GM19023 (cell line): ENCODE data around the gene RPL21.
"Not testable (repeated sequence)": the region's sequence is repeated elsewhere in the genome, so short reads cannot be mapped to it uniquely, and the experiment has no call there.

Experiments
- ATAC-seq: cut with Tn5 transposase; IDR thresholded peaks from one replicate; pipeline ENCODE4 v1.9.1; 2021; ENCODE audit warnings: mild to moderate bottlenecking, moderate library complexity; ENCODE audit not compliant: unreplicated experiment

The RPL21 gene

DNA sequence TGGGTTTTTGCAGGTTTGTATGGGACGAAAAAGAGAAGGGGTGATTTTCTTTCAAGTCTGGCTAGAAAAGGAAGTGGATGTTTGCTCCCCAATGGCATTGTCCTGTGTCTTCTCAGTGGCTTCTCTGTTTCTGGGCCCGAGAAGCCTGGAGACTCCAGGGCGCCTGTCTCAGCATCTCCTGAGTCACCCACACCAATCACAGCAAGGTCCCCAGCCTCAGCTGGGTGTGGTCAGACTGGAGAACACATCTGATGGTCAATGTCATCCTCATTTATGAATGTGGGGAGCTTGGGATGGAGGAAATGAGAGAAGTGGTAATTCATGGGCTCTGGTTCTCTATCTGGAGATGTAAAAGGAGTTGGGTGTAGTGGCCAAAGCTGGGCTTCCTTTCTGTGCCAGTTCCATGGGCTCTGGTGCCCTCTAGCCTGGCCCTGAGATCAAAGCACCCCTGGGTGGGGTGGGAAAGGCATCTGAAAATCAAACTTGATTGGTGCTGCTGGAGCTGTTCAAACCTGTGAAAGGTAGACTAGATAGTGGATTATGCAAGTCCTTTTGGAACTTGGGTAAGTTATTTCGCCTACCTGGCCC lies 32.6 kb downstream of the RPL21 start:
- ATAC-seq: no peak

DNA sequence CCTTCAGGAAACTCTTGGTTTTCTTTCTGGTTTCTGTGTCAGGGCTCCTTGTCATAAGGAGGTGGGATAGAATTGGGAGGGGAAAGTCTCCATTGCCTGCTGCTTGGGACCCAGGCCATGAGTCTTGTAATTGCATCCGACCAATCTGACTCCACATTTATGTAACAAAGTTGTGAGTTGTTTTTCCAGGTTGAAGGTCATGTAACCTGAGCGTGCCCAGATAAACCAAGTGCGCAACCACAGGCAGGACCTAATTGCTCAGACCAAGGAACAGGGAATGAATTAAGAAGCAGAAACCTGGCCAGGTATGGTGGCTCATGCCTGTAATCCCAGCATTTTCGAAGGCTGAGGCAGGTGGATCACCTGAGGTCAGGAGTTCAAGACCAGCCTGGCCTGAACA lies 37.0 kb downstream of the RPL21 start:
- no peak for ATAC-seq

DNA sequence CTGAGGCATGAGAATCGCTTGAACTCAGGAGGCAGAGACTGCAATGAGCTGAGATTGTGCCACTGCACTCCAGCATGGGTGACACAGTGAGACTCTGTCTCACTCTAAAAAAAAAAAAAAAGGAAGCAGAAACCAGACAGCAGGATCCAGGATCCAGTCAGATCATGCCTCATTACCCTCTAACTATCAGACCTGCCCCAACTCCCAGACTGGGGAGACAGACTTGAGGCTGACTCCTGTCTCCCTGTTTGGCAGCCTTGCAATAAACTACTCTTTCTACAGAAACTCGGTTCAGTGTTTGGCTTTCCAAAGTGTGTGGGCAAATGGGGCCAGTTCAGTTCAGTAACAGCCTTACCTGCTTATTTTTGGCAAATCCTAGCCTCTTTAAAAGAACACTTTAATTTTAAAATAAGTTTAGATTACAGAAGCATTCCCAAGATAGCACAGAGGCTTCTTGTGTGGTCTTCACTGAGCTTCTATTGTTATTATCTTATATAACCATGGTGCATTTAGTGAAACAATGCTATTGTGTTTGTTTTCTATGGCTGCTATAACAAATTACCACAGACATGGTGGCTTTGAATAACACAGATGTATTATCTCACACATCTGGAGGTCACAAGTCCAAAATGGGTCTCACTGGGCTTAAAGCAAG lies 37.8 kb downstream of the RPL21 start:
- no peak for ATAC-seq

DNA sequence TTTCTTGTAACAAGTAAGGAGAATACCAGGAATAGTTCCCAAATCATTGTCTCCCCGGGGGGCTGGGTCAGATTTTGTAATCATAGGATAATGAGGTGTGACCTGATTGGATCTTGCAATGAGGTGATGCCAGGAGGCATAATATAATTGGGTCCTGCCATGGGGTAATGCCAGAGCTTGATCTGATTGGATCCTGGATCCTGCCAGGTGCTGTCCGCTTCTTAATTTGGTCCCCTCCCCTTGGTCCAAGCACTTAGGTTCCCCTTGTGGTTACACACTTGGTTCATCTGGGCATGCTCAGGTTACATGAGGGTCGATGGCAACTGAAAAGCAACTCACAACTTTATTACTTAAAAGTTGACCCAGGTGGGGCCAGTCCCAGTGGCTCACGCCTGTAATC lies 39.4 kb downstream of the RPL21 start:
- no peak for ATAC-seq

DNA sequence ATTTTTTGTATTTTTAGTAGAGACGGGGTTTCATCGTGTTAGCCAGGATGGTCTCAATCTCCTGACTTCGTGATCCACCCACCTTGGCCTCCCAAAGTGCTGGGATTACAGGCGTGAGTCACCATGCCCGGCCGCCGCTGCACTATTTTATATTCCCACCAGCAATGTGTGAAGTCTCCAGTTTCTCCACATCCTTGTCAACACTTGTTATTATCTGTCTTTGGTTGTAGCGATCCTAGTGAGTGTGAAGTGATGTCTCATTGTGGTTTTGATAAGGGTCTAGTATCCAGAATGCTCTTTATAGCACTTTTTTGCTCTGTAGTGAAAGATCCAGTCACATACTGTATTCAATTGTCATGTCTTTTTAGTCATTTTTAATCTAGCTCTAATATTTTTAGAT lies 40.6 kb downstream of the RPL21 start:
- not testable (repeated sequence) for ATAC-seq

DNA sequence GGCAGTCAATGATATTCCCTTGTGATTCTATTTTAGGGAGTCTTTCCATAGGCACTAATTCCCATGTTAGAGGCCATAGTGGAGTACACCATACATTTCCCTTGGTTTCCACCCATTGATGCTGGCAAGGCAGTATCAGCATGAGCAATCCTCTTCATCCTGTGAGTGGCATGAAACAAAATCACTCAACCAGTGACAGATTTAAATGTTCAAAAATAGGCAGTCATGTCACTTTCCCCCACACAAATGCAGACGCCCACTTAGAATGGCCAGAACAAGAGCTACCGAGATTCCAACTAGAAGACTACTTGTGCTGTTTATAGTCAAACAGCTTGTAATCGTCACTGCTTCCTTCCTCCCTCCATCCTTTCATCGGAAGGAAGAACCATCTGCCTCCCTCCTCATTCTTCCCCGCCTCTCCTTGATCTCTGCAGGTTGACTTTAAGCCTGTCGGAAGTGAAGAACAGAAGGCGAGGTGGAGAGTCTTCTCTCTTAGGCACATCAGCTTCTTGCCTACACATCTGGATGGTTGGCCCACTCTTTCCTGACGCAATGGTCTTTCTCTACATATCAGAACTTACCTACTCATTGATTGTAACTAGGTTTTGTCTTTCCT lies 41.8 kb downstream of the RPL21 start:
- no peak for ATAC-seq

DNA sequence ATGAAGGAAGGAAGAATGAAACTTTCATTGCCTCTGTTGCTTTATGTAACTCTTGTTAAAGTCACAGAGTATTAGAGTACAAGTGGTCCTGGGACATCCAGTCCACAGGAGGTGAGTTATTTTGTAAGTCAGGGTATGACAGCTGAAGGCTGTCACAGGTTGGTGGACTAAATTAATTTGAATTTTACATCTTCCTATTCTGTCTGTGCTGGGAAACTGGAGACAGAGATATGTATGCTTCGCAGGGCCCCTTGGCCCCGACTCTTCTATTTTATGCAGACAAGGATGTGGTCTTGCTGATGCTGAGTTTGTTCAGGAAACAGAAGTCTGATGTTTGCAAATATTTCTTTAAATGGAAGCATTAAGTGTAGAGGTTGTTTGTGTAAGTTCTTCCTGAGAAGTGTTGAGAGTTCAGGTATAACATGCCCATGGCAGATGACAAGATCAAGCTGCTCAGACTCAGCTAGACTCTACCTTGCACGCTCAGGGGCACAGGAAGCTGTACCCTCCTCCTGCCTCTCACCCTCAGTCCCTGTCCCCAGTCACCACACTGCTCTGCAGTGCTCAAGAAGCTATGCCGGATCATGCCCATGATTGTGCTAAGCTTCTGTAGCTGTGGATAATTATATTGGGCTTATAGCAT lies 42.6 kb downstream of the RPL21 start:
- no peak for ATAC-seq

DNA sequence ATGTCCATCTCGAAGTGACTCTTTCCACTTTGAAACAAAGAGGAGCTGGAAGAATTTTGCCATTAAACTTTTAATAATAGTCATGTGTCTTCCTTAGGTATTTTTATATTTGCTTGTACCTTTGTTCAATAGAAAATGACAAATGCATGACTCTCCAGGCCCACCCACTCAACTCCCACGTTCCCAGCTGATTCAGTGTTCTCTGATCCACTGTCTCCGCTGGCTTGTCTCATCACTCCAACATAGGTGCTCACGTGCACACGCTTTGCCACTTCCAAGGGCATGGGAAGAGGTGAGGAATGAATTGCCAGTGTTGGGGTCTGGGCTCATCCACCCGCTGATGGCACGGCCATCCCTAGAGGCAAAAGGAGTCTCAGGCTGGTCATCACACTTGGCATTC lies 43.7 kb downstream of the RPL21 start:
- ATAC-seq: no peak

DNA sequence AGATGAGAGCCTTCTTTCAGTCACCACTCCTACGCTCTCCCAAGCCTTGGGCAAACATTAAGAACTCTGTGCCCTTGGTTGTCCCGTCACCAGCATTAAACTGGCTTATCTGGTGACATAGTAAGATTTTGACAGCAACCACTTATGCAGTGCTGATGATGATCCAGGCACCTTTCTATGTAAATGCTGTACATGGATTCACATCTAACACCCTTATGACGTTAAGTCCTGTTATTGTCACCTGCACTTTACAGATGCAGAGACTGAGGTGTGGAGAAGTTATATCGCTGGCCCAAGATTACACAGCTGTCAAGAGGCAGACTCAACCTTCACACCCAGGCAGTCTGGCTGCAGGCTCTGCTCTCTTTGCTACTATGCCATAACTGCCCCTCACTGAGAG lies 44.3 kb downstream of the RPL21 start:
- no peak for ATAC-seq

DNA sequence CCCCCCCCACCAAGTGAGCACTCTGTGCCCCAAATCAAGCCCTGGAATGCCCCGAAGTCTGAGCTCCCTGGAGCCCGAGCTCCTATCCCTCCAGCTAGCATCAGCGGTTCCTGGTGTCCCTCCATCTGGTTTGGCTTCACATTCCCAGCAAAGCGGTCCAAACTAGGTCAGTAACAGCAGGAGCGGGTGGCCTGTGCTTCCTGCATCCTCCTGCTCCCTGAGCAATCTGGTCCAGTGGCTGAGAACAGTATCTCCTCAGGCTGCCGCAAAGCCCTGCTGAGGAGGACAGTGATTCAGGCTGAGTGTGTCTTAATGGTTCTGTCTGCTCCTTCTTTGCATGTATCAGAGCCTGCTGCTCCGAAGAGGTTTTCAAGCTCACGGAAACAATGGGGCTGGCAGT lies 45.1 kb downstream of the RPL21 start:
- no peak for ATAC-seq

DNA sequence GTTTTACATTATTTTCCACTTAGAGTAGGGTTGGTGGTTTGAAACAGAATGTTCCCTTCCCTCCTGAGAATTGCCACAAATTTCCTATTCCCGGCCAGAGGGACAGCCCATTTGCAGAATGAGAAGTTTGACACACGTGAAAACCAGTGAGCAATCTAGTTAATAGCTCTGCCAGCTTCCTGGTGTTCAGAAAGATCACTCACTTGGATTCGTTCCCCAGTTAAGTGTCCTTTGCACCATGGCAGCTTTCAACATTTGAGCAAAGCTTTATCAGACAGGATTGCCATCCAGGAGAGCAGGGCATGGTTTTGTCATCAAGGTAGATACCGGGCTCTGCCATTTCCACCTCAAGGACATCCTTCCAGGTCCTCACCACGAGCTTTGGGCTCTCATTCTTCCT lies 47.5 kb downstream of the RPL21 start:
- ATAC-seq: no peak

DNA sequence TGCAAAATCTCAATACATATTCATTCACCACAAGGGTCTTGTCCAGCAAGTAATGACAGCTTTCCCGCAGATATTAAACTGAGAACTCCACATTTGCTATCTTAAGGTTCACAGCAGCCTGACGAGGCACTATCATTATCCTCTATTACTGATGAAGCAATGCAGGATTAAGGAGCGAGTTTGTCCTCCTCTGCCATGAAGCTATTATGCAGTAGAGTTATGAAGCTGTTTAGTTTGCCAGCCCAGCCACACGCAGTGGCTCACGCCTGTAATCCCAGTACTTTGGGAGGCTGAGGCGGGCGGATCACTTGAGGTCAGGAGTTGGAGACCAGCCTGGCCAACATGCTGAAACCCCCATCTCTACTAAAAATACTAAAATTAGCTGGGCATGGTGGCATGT lies 49.0 kb downstream of the RPL21 start:
- ATAC-seq: not testable (repeated sequence)

DNA sequence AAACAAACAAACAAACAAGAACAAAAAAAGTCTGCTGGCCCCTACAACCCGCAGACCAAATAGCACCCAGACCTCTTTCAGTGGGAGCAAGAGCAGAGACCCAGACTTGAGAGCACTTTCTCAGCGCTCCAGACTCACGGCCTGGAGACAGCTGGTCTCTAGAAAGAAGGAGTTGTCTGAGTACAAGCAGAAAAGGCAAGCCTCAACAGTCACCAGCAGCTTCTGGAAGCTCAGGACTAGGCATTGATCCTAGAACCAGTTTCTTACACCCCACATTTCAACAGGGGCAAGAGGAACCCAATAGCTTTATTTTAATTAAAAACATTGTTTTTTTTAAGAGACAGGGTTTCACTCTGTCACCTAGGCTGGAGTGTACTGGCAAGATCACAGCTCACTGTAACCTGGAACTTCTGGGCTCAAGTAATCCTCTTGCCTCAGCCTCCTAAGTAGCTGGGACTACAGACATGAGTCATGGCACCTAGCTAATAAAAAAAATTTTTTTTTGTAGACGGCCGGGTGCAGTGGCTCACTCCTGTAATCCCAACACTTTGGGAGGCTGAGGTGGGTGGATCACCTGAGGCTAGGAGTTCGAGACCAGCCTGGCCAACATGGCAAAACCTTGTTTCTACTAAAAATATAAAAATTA lies 49.7 kb downstream of the RPL21 start:
- ATAC-seq: no peak

DNA sequence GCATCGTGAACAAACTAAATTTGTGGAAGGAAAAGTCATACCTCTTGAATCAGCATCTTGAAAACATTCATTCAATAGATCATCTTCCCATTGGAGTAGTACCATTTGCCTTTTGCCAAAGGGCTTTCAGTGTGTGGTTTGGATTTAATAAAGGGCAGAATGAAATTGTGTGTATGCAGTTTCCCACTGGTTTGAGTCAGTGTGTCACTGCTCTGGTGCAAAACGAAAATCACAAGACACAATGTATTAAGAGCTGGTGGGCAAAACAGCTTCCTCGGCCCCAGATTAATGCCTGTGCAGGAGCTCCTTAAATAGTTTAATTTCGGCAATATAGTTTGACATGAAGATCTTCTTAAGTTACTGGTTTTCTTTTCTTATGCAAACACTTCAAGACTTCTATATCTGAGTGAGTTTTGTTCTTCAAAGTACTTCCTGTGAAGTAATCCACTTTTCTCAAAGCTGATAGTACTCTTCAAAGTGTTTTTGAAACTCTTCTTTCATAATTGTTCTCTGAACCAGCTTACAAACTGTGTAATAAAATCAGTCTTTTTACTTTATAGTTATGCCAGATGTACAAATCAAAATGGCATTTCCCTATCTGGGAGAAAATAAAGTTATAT lies 51.4 kb downstream of the RPL21 start:
- no peak for ATAC-seq

DNA sequence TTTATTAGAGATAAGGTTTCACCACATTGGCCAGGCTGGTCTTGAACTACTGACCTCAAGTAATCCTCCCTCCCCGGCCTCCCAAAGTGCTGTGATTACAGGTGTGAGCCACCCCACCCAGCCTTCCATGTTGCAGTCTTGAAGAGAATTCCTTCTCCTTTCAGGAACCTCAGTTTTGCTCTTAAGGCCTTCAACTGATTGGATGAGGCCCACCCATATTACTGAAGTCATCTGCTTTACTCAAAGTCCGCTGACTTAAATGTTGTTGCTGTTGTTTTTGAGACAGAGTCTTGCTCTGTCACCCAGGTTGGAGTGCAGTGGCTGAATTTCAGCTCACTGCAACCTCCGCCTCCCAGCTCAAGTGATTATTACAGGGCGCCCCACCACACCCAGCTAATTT lies 52.7 kb downstream of the RPL21 start:
- no peak for ATAC-seq

DNA sequence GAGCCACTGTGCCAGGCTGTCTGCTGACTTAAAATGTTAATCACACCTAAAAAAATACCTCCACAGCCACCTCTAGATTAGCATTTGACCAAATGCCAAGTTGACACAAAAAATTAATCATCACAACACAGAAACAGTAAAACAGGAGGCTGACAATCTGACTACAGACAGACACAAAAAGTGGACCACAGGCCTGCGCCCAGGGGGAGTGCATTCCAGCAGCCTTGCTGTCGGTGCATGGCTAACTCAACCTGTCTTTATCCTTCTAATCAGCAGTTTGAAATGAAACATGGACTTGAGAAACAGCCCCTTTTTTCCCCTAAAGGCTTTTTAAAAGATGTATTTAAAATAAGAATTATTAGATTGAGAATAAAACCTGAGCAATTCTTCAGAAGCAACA lies 53.3 kb downstream of the RPL21 start:
- ATAC-seq: no peak
